Stimulated activated CD4-positive, alpha-beta T cell treated with anti-CD3 and anti-CD28 coated beads, TNF-alpha, amount 100 ng/mL, for 24 hours (primary cell): Measurements from ENCODE around the gene GABRR3.

Experiments used
- DNase-seq, 3 experiments: peaks; one replicate each; pipeline ENCODE4 v3.0.0-alpha.2; 2020; ENCODE audit warnings: low read depth in 3 of 3

GABRR3 gene

GRCh38 chr3:98035208-98035607, at the start of gene GABRR3:
Gene GABRR3 (minus strand): TSS chr3:98035315. CDS start chr3:98034987, 328 bp downstream.
- DNase-seq = no peak

- no peak for DNase-seq
Observed at GRCh38 chr3:98073486-98073885, 38.4 kb upstream of the GABRR3 start.

- no peak for DNase-seq
Observed at GRCh38 chr3:98070840-98071239, 35.7 kb upstream of the GABRR3 start.

- DNase-seq = no peak
Observed at GRCh38 chr3:98068824-98069223, 33.7 kb upstream of the GABRR3 start.

GRCh38 chr3:98058244-98058960, 23.3 kb upstream of the GABRR3 start:
- DNase-seq = no peak

- DNase-seq = no peak
Observed at GRCh38 chr3:98057631-98058030, 22.5 kb upstream of the GABRR3 start.

- DNase-seq = no peak
Observed at GRCh38 chr3:98056035-98056434, 20.9 kb upstream of the GABRR3 start.

GRCh38 chr3:98049271-98049670, 14.2 kb upstream of the GABRR3 start:
- no peak for DNase-seq

GRCh38 chr3:98048586-98048985, 13.5 kb upstream of the GABRR3 start:
- DNase-seq = no peak

- DNase-seq = no peak
Observed at GRCh38 chr3:98041350-98041749, 6.2 kb upstream of the GABRR3 start.

- peak; percentile 48 to 62 (median 51) for DNase-seq
Observed at GRCh38 chr3:98039322-98040024, 4.4 kb upstream of the GABRR3 start.

- DNase-seq = no peak
Observed at GRCh38 chr3:98038876-98039275, 3.8 kb upstream of the GABRR3 start.

- DNase-seq = no peak
Observed at GRCh38 chr3:98038286-98038685, 3.2 kb upstream of the GABRR3 start.

- no peak for DNase-seq
Observed at GRCh38 chr3:98034486-98034885, 629 bp downstream of the GABRR3 start.

- DNase-seq = no peak
Observed at GRCh38 chr3:98034036-98034435, 1.1 kb downstream of the GABRR3 start.

- DNase-seq = no peak
Observed at GRCh38 chr3:98032904-98033303, 2.2 kb downstream of the GABRR3 start.

- DNase-seq = no peak
Observed at GRCh38 chr3:98032265-98032664, 2.9 kb downstream of the GABRR3 start.

- DNase-seq = no peak
Observed at GRCh38 chr3:98029083-98029482, 6.0 kb downstream of the GABRR3 start.

- no peak for DNase-seq
Observed at GRCh38 chr3:98027085-98027446, 8.0 kb downstream of the GABRR3 start.

GRCh38 chr3:98026425-98027084, 8.6 kb downstream of the GABRR3 start:
- no peak for DNase-seq

- no peak for DNase-seq
Observed at GRCh38 chr3:98025392-98025945, 9.6 kb downstream of the GABRR3 start.

GRCh38 chr3:98022978-98023820, 11.9 kb downstream of the GABRR3 start:
- DNase-seq = peak; percentile 87 to 91 (median 89)
